Measurements from ENCODE around the gene RNF151.

GRCh38 chr16:1980770-1981087 is 14.1 kb downstream of the RNF151 start:
- TF ChIP-seq, protein P1, sequence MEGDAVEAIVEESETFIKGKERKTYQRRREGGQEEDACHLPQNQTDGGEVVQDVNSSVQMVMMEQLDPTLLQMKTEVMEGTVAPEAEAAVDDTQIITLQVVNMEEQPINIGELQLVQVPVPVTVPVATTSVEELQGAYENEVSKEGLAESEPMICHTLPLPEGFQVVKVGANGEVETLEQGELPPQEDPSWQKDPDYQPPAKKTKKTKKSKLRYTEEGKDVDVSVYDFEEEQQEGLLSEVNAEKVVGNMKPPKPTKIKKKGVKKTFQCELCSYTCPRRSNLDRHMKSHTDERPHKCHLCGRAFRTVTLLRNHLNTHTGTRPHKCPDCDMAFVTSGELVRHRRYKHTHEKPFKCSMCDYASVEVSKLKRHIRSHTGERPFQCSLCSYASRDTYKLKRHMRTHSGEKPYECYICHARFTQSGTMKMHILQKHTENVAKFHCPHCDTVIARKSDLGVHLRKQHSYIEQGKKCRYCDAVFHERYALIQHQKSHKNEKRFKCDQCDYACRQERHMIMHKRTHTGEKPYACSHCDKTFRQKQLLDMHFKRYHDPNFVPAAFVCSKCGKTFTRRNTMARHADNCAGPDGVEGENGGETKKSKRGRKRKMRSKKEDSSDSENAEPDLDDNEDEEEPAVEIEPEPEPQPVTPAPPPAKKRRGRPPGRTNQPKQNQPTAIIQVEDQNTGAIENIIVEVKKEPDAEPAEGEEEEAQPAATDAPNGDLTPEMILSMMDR (IDR thresholded peaks at IDR 0.05), result no peak
- no peak for TF ChIP-seq POLR2A (IDR thresholded peaks at IDR 0.05)
- TF ChIP-seq EP300 (IDR thresholded peaks at IDR 0.05), result no peak
